HepG2 (cell line): ENCODE measurements around the gene YPEL3. TPM values are rescaled to one million over a fixed set of nuclear protein-coding genes. Genes with fewer than 3 reads are reported as not detected.
A peak's percentile ranks its signal among the peaks of the same experiment; 100 is the strongest.

ENCODE experiments used
- CCDC6 ChIP-seq: sonication (generic); formaldehyde crosslinking; IDR thresholded peaks from 2 replicates; pipeline ENCODE4 v1.8.1; 2022; ENCODE audit warnings: mild to moderate bottlenecking, missing genetic modification reagents, moderate library complexity
- ELF4 ChIP-seq: sonication (generic); formaldehyde crosslinking; IDR thresholded peaks from 2 replicates; pipeline ENCODE4 v1.5.0; 2020; ENCODE audit warnings: missing genetic modification reagents, mild to moderate bottlenecking, moderate library complexity, borderline replicate concordance
- FOXA1 ChIP-seq, 2 experiments: fragments of 450-650 bp in 1 of 2; sonication (generic) in 1 of 2; formaldehyde crosslinking in 1 of 2; IDR thresholded peaks; 2 replicates each; pipeline versions ENCODE4 v1.4.0 to v1.6.1; 2016 to 2020; ENCODE audit warnings: missing genetic modification reagents in 1 of 2
- ISL2 ChIP-seq: sonication (generic); formaldehyde crosslinking; IDR thresholded peaks from 2 replicates; pipeline ENCODE4 v1.5.0; 2020; ENCODE audit warnings: missing genetic modification reagents
- KAT7 ChIP-seq: IDR thresholded peaks from 2 replicates; pipeline ENCODE4 v1.6.1; 2018; ENCODE audit warnings: borderline replicate concordance, missing compliant biosample characterization
- KDM5A ChIP-seq: fragments of 200-600 bp; sonication (generic); IDR thresholded peaks from 2 replicates; pipeline ENCODE4 v1.7.0; 2018; ENCODE audit warnings: antibody characterized with exemption, mild to moderate bottlenecking, low read length, borderline replicate concordance
- NCOA5 ChIP-seq: sonication (generic); formaldehyde crosslinking; IDR thresholded peaks from 2 replicates; pipeline ENCODE4 v1.4.0; 2020; ENCODE audit warnings: missing genetic modification reagents
- NFYB ChIP-seq: sonication (generic); formaldehyde crosslinking; IDR thresholded peaks from 2 replicates; pipeline ENCODE4 v1.4.0; 2020; ENCODE audit warnings: missing genetic modification reagents
- SAP130 ChIP-seq: IDR thresholded peaks from 2 replicates; pipeline ENCODE4 v1.6.1; 2016; ENCODE audit warnings: low read depth
- SOX5 ChIP-seq: IDR thresholded peaks from 2 replicates; pipeline ENCODE4 v1.6.1; 2016; ENCODE audit warnings: borderline replicate concordance
- SUZ12 ChIP-seq: fragments of 150-350 bp; IDR thresholded peaks from 2 replicates; pipeline ENCODE4 v1.6.1; 2014; ENCODE audit warnings: low read depth, low read length
- TARDBP ChIP-seq: sonication (generic); formaldehyde crosslinking; IDR thresholded peaks from 2 replicates; pipeline ENCODE4 v1.8.0; 2022; ENCODE audit warnings: mild to moderate bottlenecking, missing genetic modification reagents
- TBX2 ChIP-seq: sonication (generic); formaldehyde crosslinking; IDR thresholded peaks from 2 replicates; pipeline ENCODE4 v1.5.0; 2020; ENCODE audit warnings: missing genetic modification reagents, mild to moderate bottlenecking, borderline replicate concordance
- YEATS2 ChIP-seq: sonication (generic); formaldehyde crosslinking; IDR thresholded peaks from 2 replicates; pipeline ENCODE4 v1.4.0; 2020; ENCODE audit warnings: missing genetic modification reagents, borderline replicate concordance
- ZNF274 ChIP-seq: sonication (generic); formaldehyde crosslinking; IDR thresholded peaks from 2 replicates; pipeline ENCODE4 v1.5.1; 2020; ENCODE audit warnings: mild to moderate bottlenecking, missing genetic modification reagents
- ZNF282 ChIP-seq: fragments of 450-650 bp; IDR thresholded peaks from 2 replicates; pipeline ENCODE4 v1.6.1; 2018; ENCODE audit not compliant: partially characterized antibody
- ZNF501 ChIP-seq: sonication (generic); formaldehyde crosslinking; IDR thresholded peaks from 2 replicates; pipeline ENCODE4 v1.5.1; 2020; ENCODE audit warnings: mild to moderate bottlenecking, moderate library complexity, missing genetic modification reagents
- ZNF850 ChIP-seq: sonication (generic); formaldehyde crosslinking; conservative IDR thresholded peaks from 2 replicates; pipeline ENCODE4 v1.9.0; 2021; ENCODE audit warnings: mild to moderate bottlenecking, missing genetic modification reagents
- ZNF879 ChIP-seq: sonication (generic); formaldehyde crosslinking; IDR thresholded peaks from 2 replicates; pipeline ENCODE4 v1.8.1; 2023; ENCODE audit warnings: missing genetic modification reagents
- polyA plus RNA-seq, 8 experiments: library from polyadenylated mRNA; depleted of rRNA in 3 of 8; stranded (reverse) in 7 of 8; unstranded in 1 of 8; fragments of >200 nt; fragmentation: Illumina TruSeq in 4 of 8; extraction: Trizol in 4 of 8; gene quantifications; 2 replicates each; pipeline versions ENCODE4 v1.2.1 to v1.2.3, GENCODE V29; 2011 to 2016; ENCODE audit warnings: low read depth in 4 of 8, missing spikeins in 1 of 8, mixed read lengths in 1 of 8; ENCODE audit not compliant: insufficient read depth in 1 of 8
- total RNA-seq, 5 experiments: library from RNA; depleted of rRNA; stranded (reverse); fragments of >200 nt; fragmentation: Illumina TruSeq; extraction: Trizol; gene quantifications; 2 replicates each; pipeline ENCODE4 v1.2.3, GENCODE V29; 2016; ENCODE audit warnings: low read depth in 1 of 5
- TF ChIP-seq, protein P1 (sequence below): sonication (generic); formaldehyde crosslinking; IDR thresholded peaks from 2 replicates; pipeline ENCODE4 v1.8.1; 2023; ENCODE audit warnings: mild to moderate bottlenecking, moderate library complexity, missing genetic modification reagents
- TF ChIP-seq, protein P2 (sequence below): sonication (generic); formaldehyde crosslinking; IDR thresholded peaks from 2 replicates; pipeline ENCODE4 v1.4.0; 2020; ENCODE audit warnings: missing genetic modification reagents
- TF ChIP-seq, protein P3 (sequence below): IDR thresholded peaks from 2 replicates; pipeline ENCODE4 v1.4.0; 2020; ENCODE audit warnings: mild to moderate bottlenecking, missing genetic modification reagents

Gene YPEL3
- total and polyA plus RNA-seq, 2 of the 13 experiments (the other 11 are each of a cell fraction or from before 2014, with no cell fraction given), result 5.4 to 47.0 TPM

DNA sequence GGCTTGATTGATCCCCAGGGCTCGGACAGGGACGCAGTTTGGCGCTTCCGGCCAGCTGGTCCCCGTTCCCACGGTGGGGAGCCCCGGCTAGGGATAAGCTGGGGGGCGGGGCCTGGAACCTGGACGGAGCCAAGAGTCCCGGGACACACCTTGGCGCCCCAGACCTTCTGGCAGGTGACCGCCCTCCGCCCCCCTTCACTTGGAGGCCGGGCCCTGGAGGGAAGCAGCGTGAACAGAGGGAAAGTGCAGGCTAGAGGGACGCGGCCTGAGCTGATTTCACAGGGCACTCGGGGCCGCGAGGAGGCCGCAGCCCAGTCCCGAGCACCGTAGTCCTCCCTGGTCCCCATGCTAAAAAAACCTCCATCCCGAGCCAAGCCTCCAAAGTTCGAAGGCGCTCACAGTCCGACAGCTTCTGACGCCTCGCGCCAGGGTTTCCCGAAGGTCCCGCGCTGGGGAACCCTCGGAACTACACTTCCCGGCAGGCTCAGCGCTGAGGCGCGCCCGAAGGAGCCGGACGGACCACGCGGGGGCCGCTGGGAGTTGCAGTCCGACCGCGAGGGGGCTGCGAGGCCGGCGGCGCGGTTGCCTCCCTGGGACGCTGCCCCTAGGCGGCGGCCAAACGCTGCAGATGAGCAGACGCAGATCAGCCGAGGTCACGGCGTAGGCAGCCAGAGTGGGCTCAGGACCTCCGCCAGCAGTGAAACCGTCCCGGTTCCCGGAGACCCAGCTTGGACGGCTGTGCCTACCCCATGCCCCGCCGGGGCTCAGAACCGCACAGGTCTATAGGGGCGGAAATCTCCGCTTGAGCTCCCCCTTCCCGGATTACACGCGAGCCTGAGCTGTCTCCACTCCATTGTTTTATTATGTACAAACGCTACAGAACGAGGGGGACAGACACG is 4.3 kb downstream of the YPEL3 start, which contains the start of gene TBX6 (continued):
- TF ChIP-seq SOX5 (CRISPR knock-in tag) (peak; percentile 28; the same call in 1 of the 2 replicates), KDM5A (0 out of 2 replicates have a peak, but pooled peaks have one; percentile 27), TBX2 (peak; percentile 88), ZNF274 (CRISPR knock-in tag) (0 out of 2 replicates have a peak, but pooled peaks have one; percentile 6), NFYB (CRISPR knock-in tag) (no peak; the same call in 1 of the 2 replicates), ZNF879 (CRISPR knock-in tag) (no peak), ISL2 (CRISPR knock-in tag) (peak; percentile 77), ELF4 (no peak), SUZ12 (peak; percentile 100), CCDC6 (peak; percentile 32), ZNF501 (CRISPR knock-in tag) (peak; percentile 98), NCOA5 (CRISPR knock-in tag) (0 out of 2 replicates have a peak, but pooled peaks have one; percentile 79), ZNF850 (CRISPR knock-in tag) (no peak), ZNF282 (no peak), TARDBP (CRISPR knock-in tag) (peak; percentile 77), FOXA1 (IDR thresholded peaks at IDR 0.05) (no peak), FOXA1 (CRISPR knock-in tag; IDR thresholded peaks at IDR 0.05) (peak; percentile 48), KAT7 (no peak), SAP130 (CRISPR knock-in tag) (peak; percentile 84), YEATS2 (peak; percentile 71; the same call in 1 of the 2 replicates)
- TF ChIP-seq, protein P1, sequence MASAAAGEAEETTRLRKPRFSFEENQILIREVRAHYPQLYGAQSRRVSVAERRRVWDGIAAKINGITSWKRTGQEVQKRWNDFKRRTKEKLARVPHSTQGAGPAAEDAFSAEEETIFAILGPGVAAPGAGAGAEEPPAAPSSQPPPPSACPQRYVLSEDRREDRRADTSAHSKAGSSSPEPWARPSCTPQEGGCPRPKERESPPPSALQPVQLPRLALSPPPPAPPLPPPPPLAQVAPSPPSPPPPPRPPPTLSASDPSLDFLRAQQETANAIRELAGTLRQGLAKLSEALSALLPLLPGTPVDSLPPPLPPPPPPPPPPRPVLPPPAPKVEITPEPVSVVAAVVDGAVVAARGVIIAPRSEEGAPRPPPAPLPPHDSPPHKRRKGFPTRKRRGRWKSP (CRISPR knock-in tag), result no peak
- TF ChIP-seq, protein P2, sequence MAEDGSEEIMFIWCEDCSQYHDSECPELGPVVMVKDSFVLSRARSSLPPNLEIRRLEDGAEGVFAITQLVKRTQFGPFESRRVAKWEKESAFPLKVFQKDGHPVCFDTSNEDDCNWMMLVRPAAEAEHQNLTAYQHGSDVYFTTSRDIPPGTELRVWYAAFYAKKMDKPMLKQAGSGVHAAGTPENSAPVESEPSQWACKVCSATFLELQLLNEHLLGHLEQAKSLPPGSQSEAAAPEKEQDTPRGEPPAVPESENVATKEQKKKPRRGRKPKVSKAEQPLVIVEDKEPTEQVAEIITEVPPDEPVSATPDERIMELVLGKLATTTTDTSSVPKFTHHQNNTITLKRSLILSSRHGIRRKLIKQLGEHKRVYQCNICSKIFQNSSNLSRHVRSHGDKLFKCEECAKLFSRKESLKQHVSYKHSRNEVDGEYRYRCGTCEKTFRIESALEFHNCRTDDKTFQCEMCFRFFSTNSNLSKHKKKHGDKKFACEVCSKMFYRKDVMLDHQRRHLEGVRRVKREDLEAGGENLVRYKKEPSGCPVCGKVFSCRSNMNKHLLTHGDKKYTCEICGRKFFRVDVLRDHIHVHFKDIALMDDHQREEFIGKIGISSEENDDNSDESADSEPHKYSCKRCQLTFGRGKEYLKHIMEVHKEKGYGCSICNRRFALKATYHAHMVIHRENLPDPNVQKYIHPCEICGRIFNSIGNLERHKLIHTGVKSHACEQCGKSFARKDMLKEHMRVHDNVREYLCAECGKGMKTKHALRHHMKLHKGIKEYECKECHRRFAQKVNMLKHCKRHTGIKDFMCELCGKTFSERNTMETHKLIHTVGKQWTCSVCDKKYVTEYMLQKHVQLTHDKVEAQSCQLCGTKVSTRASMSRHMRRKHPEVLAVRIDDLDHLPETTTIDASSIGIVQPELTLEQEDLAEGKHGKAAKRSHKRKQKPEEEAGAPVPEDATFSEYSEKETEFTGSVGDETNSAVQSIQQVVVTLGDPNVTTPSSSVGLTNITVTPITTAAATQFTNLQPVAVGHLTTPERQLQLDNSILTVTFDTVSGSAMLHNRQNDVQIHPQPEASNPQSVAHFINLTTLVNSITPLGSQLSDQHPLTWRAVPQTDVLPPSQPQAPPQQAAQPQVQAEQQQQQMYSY (CRISPR knock-in tag), result peak; percentile 85
- TF ChIP-seq, protein P3, sequence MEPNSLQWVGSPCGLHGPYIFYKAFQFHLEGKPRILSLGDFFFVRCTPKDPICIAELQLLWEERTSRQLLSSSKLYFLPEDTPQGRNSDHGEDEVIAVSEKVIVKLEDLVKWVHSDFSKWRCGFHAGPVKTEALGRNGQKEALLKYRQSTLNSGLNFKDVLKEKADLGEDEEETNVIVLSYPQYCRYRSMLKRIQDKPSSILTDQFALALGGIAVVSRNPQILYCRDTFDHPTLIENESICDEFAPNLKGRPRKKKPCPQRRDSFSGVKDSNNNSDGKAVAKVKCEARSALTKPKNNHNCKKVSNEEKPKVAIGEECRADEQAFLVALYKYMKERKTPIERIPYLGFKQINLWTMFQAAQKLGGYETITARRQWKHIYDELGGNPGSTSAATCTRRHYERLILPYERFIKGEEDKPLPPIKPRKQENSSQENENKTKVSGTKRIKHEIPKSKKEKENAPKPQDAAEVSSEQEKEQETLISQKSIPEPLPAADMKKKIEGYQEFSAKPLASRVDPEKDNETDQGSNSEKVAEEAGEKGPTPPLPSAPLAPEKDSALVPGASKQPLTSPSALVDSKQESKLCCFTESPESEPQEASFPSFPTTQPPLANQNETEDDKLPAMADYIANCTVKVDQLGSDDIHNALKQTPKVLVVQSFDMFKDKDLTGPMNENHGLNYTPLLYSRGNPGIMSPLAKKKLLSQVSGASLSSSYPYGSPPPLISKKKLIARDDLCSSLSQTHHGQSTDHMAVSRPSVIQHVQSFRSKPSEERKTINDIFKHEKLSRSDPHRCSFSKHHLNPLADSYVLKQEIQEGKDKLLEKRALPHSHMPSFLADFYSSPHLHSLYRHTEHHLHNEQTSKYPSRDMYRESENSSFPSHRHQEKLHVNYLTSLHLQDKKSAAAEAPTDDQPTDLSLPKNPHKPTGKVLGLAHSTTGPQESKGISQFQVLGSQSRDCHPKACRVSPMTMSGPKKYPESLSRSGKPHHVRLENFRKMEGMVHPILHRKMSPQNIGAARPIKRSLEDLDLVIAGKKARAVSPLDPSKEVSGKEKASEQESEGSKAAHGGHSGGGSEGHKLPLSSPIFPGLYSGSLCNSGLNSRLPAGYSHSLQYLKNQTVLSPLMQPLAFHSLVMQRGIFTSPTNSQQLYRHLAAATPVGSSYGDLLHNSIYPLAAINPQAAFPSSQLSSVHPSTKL (CRISPR knock-in tag), result peak; percentile 25; the same call in 1 of the 2 replicates
